CD14-positive monocyte (primary cell): Measurements from ENCODE around the gene USP27X. TPM values are rescaled to one million over a fixed set of nuclear protein-coding genes. Genes with fewer than 3 reads are reported as not detected.

ENCODE experiments used
- DNase-seq, 3 donors: peaks; one replicate each; pipeline ENCODE4 v3.0.0-alpha.2; 2011 to 2022
- H2AFZ ChIP-seq: 2 replicates; pipeline ENCODE4 v1.6.0; 2012; ENCODE audit warnings: mild to moderate bottlenecking, low read depth, low read length, inconsistent platforms; ENCODE audit not compliant: insufficient read depth, poor library complexity, severe bottlenecking
- H3K27ac ChIP-seq, 2 donors: 1 replicate in 1 of 2; 2 replicates in 1 of 2; pipeline ENCODE4 v1.5.1; 2012 to 2013; ENCODE audit warnings: low read length in 2 of 2, control low read depth in 1 of 2, inconsistent platforms in 1 of 2, low read depth in 1 of 2, mild to moderate bottlenecking in 1 of 2
- H3K27me3 ChIP-seq, 2 donors: one replicate each; pipeline versions ENCODE4 v1.6.0 to v1.6.1; 2011 to 2013; ENCODE audit warnings: low read length in 2 of 2; ENCODE audit not compliant: control insufficient read depth in 2 of 2, insufficient read depth in 2 of 2
- H3K36me3 ChIP-seq, 2 donors: replicated peaks in 1 of 2; 1 replicate in 1 of 2; 2 replicates in 1 of 2; pipeline versions ENCODE4 v1.5.1 to v1.6.1; 2012 to 2013; ENCODE audit warnings: low read length in 2 of 2, control low read depth in 1 of 2, inconsistent platforms in 1 of 2, mild to moderate bottlenecking in 1 of 2; ENCODE audit not compliant: insufficient read depth in 2 of 2, control insufficient read depth in 1 of 2
- H3K4me1 ChIP-seq, 2 donors: 1 replicate in 1 of 2; 2 replicates in 1 of 2; pipeline versions ENCODE4 v1.5.1 to v1.6.1; 2012 to 2013; ENCODE audit warnings: low read length in 2 of 2, control low read depth in 1 of 2, inconsistent platforms in 1 of 2, mild to moderate bottlenecking in 1 of 2, moderate library complexity in 1 of 2; ENCODE audit not compliant: insufficient read depth in 2 of 2, control insufficient read depth in 1 of 2
- H3K4me2 ChIP-seq: replicated peaks from 2 replicates; pipeline ENCODE3; 2012; ENCODE audit warnings: low read length, moderate library complexity, mild to moderate bottlenecking; ENCODE audit not compliant: poor library complexity, severe bottlenecking; ENCODE audit errors: extremely low read depth
- H3K4me3 ChIP-seq, 3 experiments: fragments of 200-600 bp in 1 of 3; sonication (generic) in 1 of 3; replicated peaks in 1 of 3; 1 replicate in 2 of 3; 2 replicates in 1 of 3; pipeline ENCODE4 v1.5.1; 2011 to 2013; ENCODE audit warnings: low read length in 3 of 3, mild to moderate bottlenecking in 3 of 3, control low read depth in 2 of 3, low read depth in 2 of 3, inconsistent platforms in 1 of 3, moderate library complexity in 1 of 3
- H3K79me2 ChIP-seq: 2 replicates; pipeline ENCODE4 v1.6.0; 2012; ENCODE audit warnings: mild to moderate bottlenecking, control low read depth, inconsistent platforms, low read length, moderate library complexity; ENCODE audit not compliant: insufficient read depth
- H3K9ac ChIP-seq: 2 replicates; pipeline ENCODE4 v1.6.0; 2017; ENCODE audit warnings: low read length, mild to moderate bottlenecking; ENCODE audit not compliant: insufficient read depth, poor library complexity, severe bottlenecking
- H3K9me3 ChIP-seq, 2 donors: replicated peaks in 1 of 2; 1 replicate in 1 of 2; 2 replicates in 1 of 2; pipeline versions ENCODE4 v1.5.1 to v1.6.1; 2012 to 2013; ENCODE audit warnings: low read length in 2 of 2, control low read depth in 1 of 2; ENCODE audit not compliant: control insufficient read depth in 1 of 2, insufficient read depth in 1 of 2
- H4K20me1 ChIP-seq: 2 replicates; pipeline ENCODE4 v1.6.0; 2012; ENCODE audit warnings: mild to moderate bottlenecking, low read length, control low read depth, moderate library complexity; ENCODE audit not compliant: insufficient read depth
- H3K27ac Mint-ChIP-seq, 7 donors: one replicate each; pipeline ENCODE4 v1.8.0; 2020; ENCODE audit warnings: mild to moderate bottlenecking in 7 of 7, mixed read lengths in 7 of 7, moderate library complexity in 6 of 7, inconsistent platforms in 2 of 7
- H3K27me3 Mint-ChIP-seq, 3 donors: one replicate each; pipeline ENCODE4 v1.8.0; 2021 to 2022; ENCODE audit warnings: low read depth in 3 of 3, mild to moderate bottlenecking in 3 of 3, mixed read lengths in 3 of 3, moderate library complexity in 3 of 3, inconsistent platforms in 1 of 3
- H3K36me3 Mint-ChIP-seq, 2 donors: one replicate each; pipeline ENCODE4 v1.8.0; 2020; ENCODE audit warnings: mixed read lengths in 2 of 2, inconsistent platforms in 1 of 2, mild to moderate bottlenecking in 1 of 2
- H3K4me1 Mint-ChIP-seq: one replicate; pipeline ENCODE4 v1.8.0; 2020; ENCODE audit warnings: mild to moderate bottlenecking, mixed read lengths
- H3K4me3 Mint-ChIP-seq, 2 donors: one replicate each; pipeline ENCODE4 v1.8.0; 2020; ENCODE audit warnings: mild to moderate bottlenecking in 2 of 2, mixed read lengths in 2 of 2, moderate library complexity in 1 of 2
- H3K9me3 Mint-ChIP-seq, 7 donors: one replicate each; pipeline ENCODE4 v1.8.0; 2020 to 2022; ENCODE audit warnings: mixed read lengths in 7 of 7, mild to moderate bottlenecking in 6 of 7, moderate library complexity in 6 of 7, inconsistent platforms in 2 of 7
- CTCF ChIP-seq: fragments of 200-600 bp; IDR thresholded peaks from one replicate; pipeline ENCODE4 v1.8.0; 2022; ENCODE audit warnings: antibody characterized with exemption, mild to moderate bottlenecking
- WGBS: methylation state at CpG from one replicate; pipeline ENCODE4 v1.1.5; 2013; ENCODE audit warnings: missing lambda C conversion rate; ENCODE audit not compliant: insufficient coverage; 5-methylcytosine and 5-hydroxymethylcytosine counted together
- intact Hi-C, 2 donors: fragments of 100-400 bp; cut with micrococcal nuclease; formaldehyde crosslinking; loops; one replicate each; pipeline versions ENCODE4 v1.15.0 to v1.15.1; 2023
- polyA plus RNA-seq, 3 donors: library from polyadenylated mRNA; depleted of rRNA in 1 of 3; unstranded in 2 of 3; stranded (reverse) in 1 of 3; fragments of 300-500 nt in 2 of 3; fragments of >200 nt in 1 of 3; fragmentation: Illumina TruSeq in 2 of 3; gene quantifications; 1 replicate in 2 of 3; 2 replicates in 1 of 3; pipeline ENCODE4 v1.2.3, GENCODE V29; 2012 to 2021

USP27X gene
- polyA plus RNA-seq, 3 donors = 0.16 to 0.97 (median 0.23) TPM

GRCh38 chrX:49915361-49916222, 36.3 kb downstream of the USP27X start:
- peak; percentile 36 to 50 (median 46) for DNase-seq
- no peak overlapping the region for H3K27ac Mint-ChIP-seq
- H3K9ac ChIP-seq = no peak overlapping the region
- intact Hi-C loops = loop anchor here (5.0 to 10.0 kb wide), 2 partner anchors 667 to 669 kb away; no protein-coding TSS in a partner anchor
- H3K9me3 ChIP-seq = no peaks in the 10 kb centered on the region
- H3K27me3 Mint-ChIP-seq = peaks cover 0 to 1% (median 0%) of the 10 kb centered on the region in 3 donors
- peaks cover under 1% of the 10 kb centered on the region for H3K4me1 Mint-ChIP-seq
- WGBS = 82% methylated on average over 2 of the region's 8 CpGs
- no peaks in the 10 kb centered on the region for H3K36me3 Mint-ChIP-seq
- no peak overlapping the region for H3K4me2 ChIP-seq
- H3K36me3 ChIP-seq = no peaks in the 10 kb centered on the region
- no peak overlapping the region for H2AFZ ChIP-seq
- H3K9me3 Mint-ChIP-seq = peaks cover 0 to 3% (median 0%) of the 10 kb centered on the region in 7 donors
- no peak overlapping the region for H3K27ac ChIP-seq
- TF ChIP-seq CTCF = peak; percentile 73
- no peak overlapping the region for H3K4me3 Mint-ChIP-seq
- H3K27me3 ChIP-seq = no peaks in the 10 kb centered on the region
- no peaks in the 10 kb centered on the region for H3K4me1 ChIP-seq
- H4K20me1 ChIP-seq = no peaks in the 10 kb centered on the region
- H3K4me3 ChIP-seq = no peak overlapping the region
- H3K79me2 ChIP-seq = no peaks in the 10 kb centered on the region

GRCh38 chrX:49919617-49920016, 40.3 kb downstream of the USP27X start:
- Histone ChIP-seq H3K79me2 (no peaks in the 10 kb centered on the region), H3K27ac (no peak overlapping the region), H3K4me2 (no peak overlapping the region), H3K4me1 (peaks cover 0 to 14% of the 10 kb centered on the region in 2 donors), H3K27me3 (no peaks in the 10 kb centered on the region), H3K36me3 (peaks cover 0 to 1% of the 10 kb centered on the region in 2 donors), H3K9ac (no peak overlapping the region), H4K20me1 (no peaks in the 10 kb centered on the region), H2AFZ (no peak overlapping the region), H3K4me3 (no peak overlapping the region), H3K9me3 (no peaks in the 10 kb centered on the region)
- no peaks in the 10 kb centered on the region for H3K36me3 Mint-ChIP-seq
- peak overlapping the region in 1 of 7 donors; percentile 72 for H3K27ac Mint-ChIP-seq
- intact Hi-C loops = loop anchor here (5.0 to 10.0 kb wide), 2 partner anchors 663 to 665 kb away; no protein-coding TSS in a partner anchor
- DNase-seq = peak in 2 of 3 donors; percentile 12 to 15
- H3K4me1 Mint-ChIP-seq = peaks cover 14% of the 10 kb centered on the region
- TF ChIP-seq CTCF = peak; percentile 88
- H3K4me3 Mint-ChIP-seq = no peak overlapping the region
- WGBS = 100% methylated on average over 1 of the region's 8 CpGs
- H3K27me3 Mint-ChIP-seq = peaks cover 0 to 7% (median 0%) of the 10 kb centered on the region in 3 donors
- H3K9me3 Mint-ChIP-seq = peaks cover 0 to 7% (median 0%) of the 10 kb centered on the region in 7 donors
